NB4 (cell line): Measurements from ENCODE around the gene AGAP2.

ENCODE experiments used
- DNase-seq: peaks from one replicate; pipeline ENCODE4 v3.0.0; 2010; ENCODE audit warnings: low read depth
- H3K4me3 ChIP-seq: one replicate; pipeline ENCODE4 v1.5.1; 2011; ENCODE audit warnings: mild to moderate bottlenecking, low read depth, low read length, moderate library complexity
- CTCF ChIP-seq: IDR thresholded peaks from one replicate; pipeline ENCODE4 v1.5.1; 2012; ENCODE audit warnings: low read depth, low read length
- MAX ChIP-seq: IDR thresholded peaks from 2 replicates; pipeline ENCODE4 v1.6.1; 2011; ENCODE audit warnings: low read depth, low read length
- MYC ChIP-seq: IDR thresholded peaks from 2 replicates; pipeline ENCODE4 v1.6.1; 2011; ENCODE audit warnings: low read depth, low read length
- POLR2A ChIP-seq: IDR thresholded peaks from 2 replicates; pipeline ENCODE4 v1.6.1; 2011; ENCODE audit warnings: mild to moderate bottlenecking; ENCODE audit not compliant: insufficient read length; ENCODE audit errors: extremely low read depth

AGAP2 gene

GRCh38 chr12:57771236-57771872 lies 32.8 kb upstream of the AGAP2 start:
- H3K4me3 ChIP-seq = peak overlapping the region; percentile 87
- peak; percentile 98 for DNase-seq
- TF ChIP-seq MAX = no peak; the same call in 1 of the 2 replicates
- no peak for TF ChIP-seq POLR2A
- TF ChIP-seq CTCF = no peak
- no peak for TF ChIP-seq MYC

GRCh38 chr12:57770734-57771133 lies 32.2 kb upstream of the AGAP2 start:
- no peak for DNase-seq
- H3K4me3 ChIP-seq = peak overlapping the region; percentile 87

GRCh38 chr12:57769594-57769993 lies 31.1 kb upstream of the AGAP2 start:
- no peak overlapping the region for H3K4me3 ChIP-seq
- no peak for DNase-seq
- no peak for TF ChIP-seq CTCF
- TF ChIP-seq MYC = no peak
- no peak for TF ChIP-seq MAX
- no peak for TF ChIP-seq POLR2A

More at GRCh38 chr12:57770734-57771133, 32.2 kb upstream of the AGAP2 start:
- TF ChIP-seq CTCF = no peak
- no peak for TF ChIP-seq MYC
- no peak for TF ChIP-seq MAX
- TF ChIP-seq POLR2A = no peak

GRCh38 chr12:57767876-57768275 lies 29.3 kb upstream of the AGAP2 start:
- TF ChIP-seq MAX (no peak), MYC (no peak), POLR2A (no peak), CTCF (no peak)
- H3K4me3 ChIP-seq = no peak overlapping the region
- DNase-seq = no peak

- H3K4me3 ChIP-seq = no peak overlapping the region
- no peak for TF ChIP-seq MAX
- TF ChIP-seq CTCF = no peak
- no peak for TF ChIP-seq MYC
- TF ChIP-seq POLR2A = no peak
- no peak for DNase-seq
Observed at GRCh38 chr12:57767305-57767698, 28.8 kb upstream of the AGAP2 start.
